DND-41 (cell line): ENCODE measurements around the gene PTPN3.
"Not testable (repeated sequence)": the region's sequence is repeated elsewhere in the genome, so short reads cannot be mapped to it uniquely, and the experiment has no call there.

ENCODE experiments used
- ATAC-seq: fragments of 200-7000 bp; cut with Tn5 transposase; 3 replicates; pipeline ENCODE4 v1.9.1; 2021; ENCODE audit warnings: low read depth; ENCODE audit not compliant: insufficient read depth
- DNase-seq: peaks from one replicate; pipeline ENCODE4 v3.0.0-alpha.2; 2020
- H2AFZ ChIP-seq: 2 replicates; pipeline ENCODE4 v1.6.0; 2012; ENCODE audit warnings: low read depth, low read length
- H3K27ac ChIP-seq: 2 replicates; pipeline ENCODE4 v1.5.1; 2012; ENCODE audit warnings: low read length, inconsistent platforms
- H3K27me3 ChIP-seq: fragments of 200-600 bp; sonication (generic); 2 replicates; pipeline ENCODE4 v1.6.0; 2012; ENCODE audit warnings: low read length, mild to moderate bottlenecking, inconsistent platforms; ENCODE audit not compliant: insufficient read depth, poor library complexity
- H3K36me3 ChIP-seq: 2 replicates; pipeline ENCODE4 v1.5.1; 2012; ENCODE audit warnings: low read length, inconsistent platforms; ENCODE audit not compliant: insufficient read depth
- H3K4me1 ChIP-seq: 2 replicates; pipeline ENCODE4 v1.5.1; 2012; ENCODE audit warnings: mild to moderate bottlenecking, low read length; ENCODE audit not compliant: insufficient read depth
- H3K4me2 ChIP-seq: 2 replicates; pipeline ENCODE4 v1.6.0; 2012; ENCODE audit warnings: mild to moderate bottlenecking, moderate library complexity, low read length, inconsistent platforms; ENCODE audit not compliant: insufficient read depth
- H3K4me3 ChIP-seq, 2 experiments: fragments of 200-600 bp in 1 of 2; shearing (Covaris generic) in 1 of 2; 2 replicates each; pipeline ENCODE4 v1.5.1; 2012 to 2016; ENCODE audit warnings: inconsistent platforms in 2 of 2, low read length in 2 of 2, mild to moderate bottlenecking in 2 of 2, low read depth in 1 of 2, moderate library complexity in 1 of 2
- H3K79me2 ChIP-seq: 2 replicates; pipeline ENCODE4 v1.6.0; 2012; ENCODE audit warnings: low read length, inconsistent platforms; ENCODE audit not compliant: insufficient read depth
- H3K9ac ChIP-seq: 2 replicates; pipeline ENCODE4 v1.6.0; 2012; ENCODE audit warnings: low read depth, mild to moderate bottlenecking, inconsistent platforms, low read length, moderate library complexity
- H3K9me3 ChIP-seq: 2 replicates; pipeline ENCODE4 v1.5.1; 2012; ENCODE audit warnings: low read length, moderate library complexity, mild to moderate bottlenecking, inconsistent platforms; ENCODE audit not compliant: insufficient read depth, severe bottlenecking
- H4K20me1 ChIP-seq: 2 replicates; pipeline ENCODE4 v1.6.0; 2012; ENCODE audit warnings: low read length; ENCODE audit not compliant: insufficient read depth
- CTCF ChIP-seq: IDR thresholded peaks from 2 replicates; pipeline ENCODE4 v1.5.1; 2012; ENCODE audit warnings: borderline replicate concordance, low read length, moderate library complexity, mild to moderate bottlenecking; ENCODE audit not compliant: poor library complexity, severe bottlenecking; ENCODE audit errors: extremely low read depth
- EZH2 ChIP-seq: IDR thresholded peaks from 3 replicates; pipeline ENCODE4 v1.6.1; 2012; ENCODE audit warnings: borderline replicate concordance, low read depth, mild to moderate bottlenecking, moderate library complexity, low read length, inconsistent platforms; ENCODE audit not compliant: severe bottlenecking

Gene PTPN3

GRCh38 chr9:109498195-109499092 lies at the start of gene PTPN3:
Gene PTPN3 (minus strand): TSS chr9:109498307. CDS start chr9:109463434, 34,873 bp downstream.
- Histone ChIP-seq H3K9ac (no peak within 1 kb of the TSS), H3K27me3 (peaks cover 11% of the 10 kb centered on the region), H2AFZ (no peak within 1 kb of the TSS), H3K4me2 (no peak within 1 kb of the TSS), H3K79me2 (no peaks in the 10 kb centered on the region), H4K20me1 (no peaks in the 10 kb centered on the region), H3K27ac (no peak within 1 kb of the TSS), H3K36me3 (no peaks in the 10 kb centered on the region), H3K9me3 (no peaks in the 10 kb centered on the region), H3K4me3 (no peak within 1 kb of the TSS), H3K4me1 (no peaks in the 10 kb centered on the region)
- TF ChIP-seq CTCF: no peak
- no peak for TF ChIP-seq EZH2
- DNase-seq: no peak
- no peak for ATAC-seq

GRCh38 chr9:109544954-109545353 lies 46.8 kb upstream of the PTPN3 start:
- not testable (repeated sequence) for H3K9ac ChIP-seq, H3K27ac ChIP-seq, H4K20me1 ChIP-seq, H3K4me1 ChIP-seq, ATAC-seq, DNase-seq, H2AFZ ChIP-seq, H3K36me3 ChIP-seq, H3K9me3 ChIP-seq, H3K4me2 ChIP-seq, H3K79me2 ChIP-seq, H3K27me3 ChIP-seq, H3K4me3 ChIP-seq

GRCh38 chr9:109542922-109543321 lies 44.8 kb upstream of the PTPN3 start:
- no peak overlapping the region for H3K4me3 ChIP-seq

More at GRCh38 chr9:109542922-109543321, 44.8 kb upstream of the PTPN3 start:
- Histone ChIP-seq H3K4me1 (no peaks in the 10 kb centered on the region), H3K27me3 (no peaks in the 10 kb centered on the region), H4K20me1 (no peaks in the 10 kb centered on the region), H3K36me3 (no peaks in the 10 kb centered on the region), H3K4me2 (no peak overlapping the region), H3K79me2 (no peaks in the 10 kb centered on the region), H3K9ac (no peak overlapping the region), H3K9me3 (peaks cover 4% of the 10 kb centered on the region), H2AFZ (no peak overlapping the region), H3K27ac (no peak overlapping the region)
- TF ChIP-seq EZH2: no peak
- no peak for TF ChIP-seq CTCF
- no peak for DNase-seq
- ATAC-seq: no peak
